T-cell (primary cell): Measurements from ENCODE around the gene CUX1. TPM values are rescaled to one million over a fixed set of nuclear protein-coding genes. Genes with fewer than 3 reads are reported as not detected.
"Not testable (repeated sequence)": the region's sequence is repeated elsewhere in the genome, so short reads cannot be mapped to it uniquely, and the experiment has no call there.

ENCODE experiments used
- ATAC-seq, 4 experiments: fragments of 200-7000 bp in 3 of 4; fragments of 150-1000 bp in 1 of 4; cut with Tn5 transposase; replicated peaks in 1 of 4; 1 replicate in 3 of 4; 2 replicates in 1 of 4; pipeline ENCODE4 v1.10.0; 2021; ENCODE audit warnings: moderate library complexity in 3 of 4, mild to moderate bottlenecking in 2 of 4, moderate number of reproducible peaks in 1 of 4
- CTCF ChIA-PET, 2 donors: fragments of 300-600 bp; sonication (Branson Sonifier 250); formaldehyde crosslinking; loops; one replicate each; lab custom pipeline; 2022; ENCODE audit warnings: antibody characterized with exemption in 2 of 2; lab: Charles Lee
- POLR2A ChIA-PET, 2 donors: fragments of 300-600 bp; sonication (Branson Sonifier 250); formaldehyde crosslinking; loops; one replicate each; lab custom pipeline; 2022; ENCODE audit warnings: antibody characterized with exemption in 2 of 2; lab: Charles Lee
- DNase-seq, 35 experiments: peaks; one replicate each; pipeline versions ENCODE4 v3.0.0 to v3.0.0-alpha.2; 2013 to 2023
- H3K27ac ChIP-seq: one replicate; pipeline ENCODE4 v1.5.1; 2013; ENCODE audit warnings: low read length
- H3K27me3 ChIP-seq, 2 experiments: replicated peaks in 1 of 2; 1 replicate in 1 of 2; 2 replicates in 1 of 2; pipeline versions ENCODE4 v1.6.1 to v1.7.0; 2013; ENCODE audit warnings: low read length in 1 of 2, mixed read lengths in 1 of 2; ENCODE audit not compliant: control insufficient read depth in 2 of 2, insufficient read depth in 2 of 2; ENCODE audit errors: extremely low read depth in 1 of 2
- H3K36me3 ChIP-seq, 2 donors: 1 replicate in 1 of 2; 2 replicates in 1 of 2; pipeline versions ENCODE4 v1.6.1 to v1.7.0; 2013; ENCODE audit warnings: low read length in 1 of 2; ENCODE audit not compliant: control insufficient read depth in 2 of 2, insufficient read depth in 1 of 2; ENCODE audit errors: extremely low read depth in 1 of 2
- H3K4me1 ChIP-seq, 2 experiments: 1 replicate in 1 of 2; 2 replicates in 1 of 2; pipeline versions ENCODE4 v1.6.1 to v1.7.0; 2013; ENCODE audit warnings: low read length in 2 of 2, mixed read lengths in 1 of 2; ENCODE audit not compliant: insufficient read depth in 2 of 2, control insufficient read depth in 1 of 2; ENCODE audit errors: extremely low read depth in 1 of 2
- H3K4me3 ChIP-seq, 2 donors: 1 replicate in 1 of 2; 2 replicates in 1 of 2; pipeline versions ENCODE4 v1.5.1 to v1.7.0; 2013; ENCODE audit warnings: mild to moderate bottlenecking in 2 of 2, low read length in 1 of 2, moderate library complexity in 1 of 2; ENCODE audit not compliant: control insufficient read depth in 1 of 2; ENCODE audit errors: extremely low read depth in 1 of 2
- H3K9me3 ChIP-seq: 2 replicates; pipeline ENCODE4 v1.7.0; 2013
- H3K27ac Mint-ChIP-seq, 2 donors: one replicate each; pipeline ENCODE4 v1.8.0; 2020 to 2021; ENCODE audit warnings: mild to moderate bottlenecking in 2 of 2, mixed read lengths in 2 of 2
- H3K27me3 Mint-ChIP-seq, 2 donors: one replicate each; pipeline ENCODE4 v1.8.0; 2021 to 2022; ENCODE audit warnings: mixed read lengths in 2 of 2
- H3K36me3 Mint-ChIP-seq: one replicate; pipeline ENCODE4 v1.8.0; 2021; ENCODE audit warnings: mixed read lengths
- H3K4me1 Mint-ChIP-seq, 3 donors: one replicate each; pipeline ENCODE4 v1.8.0; 2020 to 2022; ENCODE audit warnings: mixed read lengths in 3 of 3, mild to moderate bottlenecking in 1 of 3
- H3K4me3 Mint-ChIP-seq, 3 donors: one replicate each; pipeline ENCODE4 v1.8.0; 2020 to 2022; ENCODE audit warnings: mild to moderate bottlenecking in 3 of 3, mixed read lengths in 3 of 3, moderate library complexity in 3 of 3
- H3K9me3 Mint-ChIP-seq, 3 donors: one replicate each; pipeline ENCODE4 v1.8.0; 2020 to 2022; ENCODE audit warnings: mixed read lengths in 3 of 3
- WGBS: methylation state at CpG from one replicate; pipeline ENCODE4 v1.1.5; 2013; ENCODE audit warnings: missing lambda C conversion rate; ENCODE audit not compliant: insufficient coverage; 5-methylcytosine and 5-hydroxymethylcytosine counted together
- total RNA-seq, 35 experiments: library from RNA in 6 of 35; stranded (reverse) in 6 of 35; fragments of 120-200 nt in 1 of 35; gene quantifications; one replicate each; pipeline versions ENCODE4 v1.2.1 to v1.2.4 and lab custom pipeline; 2013 to 2026

Gene CUX1
- total RNA-seq, 5 donors from 2014 or later (not counting 1 experiment from before 2014, with no cell fraction given) = 36.9 to 50.2 (median 42.8) TPM

GRCh38 chr7:101846800-101847538, 29.5 kb downstream of the CUX1 start:
- ChIA-PET POLR2A (no interaction called here), CTCF (interaction anchor here in 1 of 2 donors (0.7 kb wide), 2 partner anchors 10 to 22 kb away, joined by 3 to 7 read pairs; no protein-coding TSS in a partner anchor)
- H3K27ac Mint-ChIP-seq = no peak overlapping the region
- peaks cover 0 to 3% of the 10 kb centered on the region in 2 donors for H3K36me3 ChIP-seq
- H3K27ac ChIP-seq = no peak overlapping the region
- H3K4me3 Mint-ChIP-seq = no peak overlapping the region
- H3K9me3 Mint-ChIP-seq = peaks cover 0 to 17% (median 0%) of the 10 kb centered on the region in 3 donors
- WGBS = 100% methylated on average over 3 of the region's 11 CpGs
- H3K27me3 ChIP-seq = no peaks in the 10 kb centered on the region
- no peaks in the 10 kb centered on the region for H3K27me3 Mint-ChIP-seq
- DNase-seq (no peak), ATAC-seq (no peak)
- peaks cover 15% of the 10 kb centered on the region for H3K36me3 Mint-ChIP-seq
- peaks cover 0 to 13% of the 10 kb centered on the region in 2 experiments for H3K4me1 ChIP-seq
- peaks cover 17 to 25% (median 17%) of the 10 kb centered on the region in 3 donors for H3K4me1 Mint-ChIP-seq
- H3K4me3 ChIP-seq = no peak overlapping the region
- H3K9me3 ChIP-seq = no peaks in the 10 kb centered on the region

- POLR2A ChIA-PET = no interaction called here
- WGBS = 100% methylated on average over 3 of the region's 8 CpGs
- Histone ChIP-seq H3K27me3 (no peaks in the 10 kb centered on the region), H3K27ac (no peak overlapping the region), H3K4me1 (peaks cover 0 to 13% of the 10 kb centered on the region in 2 experiments), H3K9me3 (no peaks in the 10 kb centered on the region), H3K36me3 (peaks cover 0 to 3% of the 10 kb centered on the region in 2 donors), H3K4me3 (no peak overlapping the region)
- peaks cover 12% of the 10 kb centered on the region for H3K36me3 Mint-ChIP-seq
- no peak overlapping the region for H3K27ac Mint-ChIP-seq
- ATAC-seq (peak in 3 of 4 experiments; percentile 40 to 81 (median 74)), DNase-seq (peak in 2 of 35 experiments; percentile 8 to 21)
- H3K9me3 Mint-ChIP-seq = peaks cover 0 to 17% (median 0%) of the 10 kb centered on the region in 3 donors
- peak overlapping the region in 1 of 3 donors; percentile 20 for H3K4me3 Mint-ChIP-seq
- no peaks in the 10 kb centered on the region for H3K27me3 Mint-ChIP-seq
- peaks cover 18 to 20% (median 19%) of the 10 kb centered on the region in 3 donors for H3K4me1 Mint-ChIP-seq
- CTCF ChIA-PET = interaction anchor here in 1 of 2 donors (1.0 kb wide), 1 partner anchor 9 kb away, joined by 7 read pairs; no protein-coding TSS in a partner anchor
These were observed 31.0 kb downstream of the CUX1 start for GRCh38 chr7:101848208-101848951.

- not testable (repeated sequence) for H3K9me3 ChIP-seq, H3K36me3 ChIP-seq, H3K27me3 Mint-ChIP-seq, H3K4me3 ChIP-seq, DNase-seq, H3K4me3 Mint-ChIP-seq, H3K27ac Mint-ChIP-seq, H3K27me3 ChIP-seq, ATAC-seq, H3K27ac ChIP-seq
- H3K4me1 Mint-ChIP-seq = peaks cover 23 to 24% (median 23%) of the 10 kb centered on the region in 3 donors
- peaks cover 1 to 14% of the 10 kb centered on the region in 2 experiments for H3K4me1 ChIP-seq
- ChIA-PET POLR2A (interaction anchor here in 1 of 2 donors (0.7 kb wide), 1 partner anchor 16 kb away, joined by 5 read pairs; no protein-coding TSS in a partner anchor), CTCF (interaction anchor here in 1 of 2 donors (0.8 to 1.0 kb wide), 2 partner anchors 8 kb away, joined by 5 to 7 read pairs; no protein-coding TSS in a partner anchor)
- H3K36me3 Mint-ChIP-seq = peaks cover 12% of the 10 kb centered on the region
- WGBS = 100% methylated on average over 1 of the region's 2 CpGs
- H3K9me3 Mint-ChIP-seq = peaks cover 0 to 17% (median 0%) of the 10 kb centered on the region in 3 donors
These were observed 31.9 kb downstream of the CUX1 start for GRCh38 chr7:101849314-101849713.

- H3K4me3 ChIP-seq, DNase-seq, H3K9me3 ChIP-seq, H3K4me3 Mint-ChIP-seq, ATAC-seq, POLR2A ChIA-PET, H3K36me3 ChIP-seq, H3K27ac Mint-ChIP-seq, H3K27ac ChIP-seq, H3K27me3 ChIP-seq, H3K27me3 Mint-ChIP-seq: not testable (repeated sequence)
- CTCF ChIA-PET = interaction anchor here in 1 of 2 donors (0.6 kb wide), 2 partner anchors 100 to 537 kb away, joined by 3 to 4 read pairs; no protein-coding TSS in a partner anchor
- peaks cover 8 to 32% of the 10 kb centered on the region in 2 experiments for H3K4me1 ChIP-seq
- peaks cover 0 to 17% (median 0%) of the 10 kb centered on the region in 3 donors for H3K9me3 Mint-ChIP-seq
- WGBS = 86% methylated on average over 2 of the region's 5 CpGs
- peaks cover 36 to 48% (median 47%) of the 10 kb centered on the region in 3 donors for H3K4me1 Mint-ChIP-seq
- peaks cover 12% of the 10 kb centered on the region for H3K36me3 Mint-ChIP-seq
These were observed 34.9 kb downstream of the CUX1 start for GRCh38 chr7:101852364-101852763.

- ChIA-PET POLR2A (no interaction called here), CTCF (interaction anchor here in 1 of 2 donors (0.6 kb wide), 1 partner anchor 1177 kb away, joined by 7 read pairs; no protein-coding TSS in a partner anchor)
- Mint-ChIP-seq H3K9me3 (peaks cover 0 to 10% (median 0%) of the 10 kb centered on the region in 3 donors), H3K4me3 (no peak overlapping the region), H3K36me3 (peaks cover 5% of the 10 kb centered on the region), H3K4me1 (peaks cover 35 to 51% (median 46%) of the 10 kb centered on the region in 3 donors), H3K27ac (no peak overlapping the region), H3K27me3 (no peaks in the 10 kb centered on the region)
- Histone ChIP-seq H3K27ac (no peak overlapping the region), H3K4me3 (no peak overlapping the region), H3K9me3 (no peaks in the 10 kb centered on the region), H3K36me3 (no peaks in the 10 kb centered on the region), H3K27me3 (no peaks in the 10 kb centered on the region), H3K4me1 (peaks cover 9 to 23% of the 10 kb centered on the region in 2 experiments)
- WGBS = 100% methylated on average over 7 of the region's 7 CpGs
- ATAC-seq (no peak), DNase-seq (no peak)
These were observed 36.3 kb downstream of the CUX1 start for GRCh38 chr7:101853684-101854083.
